Measurements from ENCODE around the gene AOX1. TPM values are rescaled to one million over a fixed set of nuclear protein-coding genes. Genes with fewer than 3 reads are reported as not detected.
"Not testable (repeated sequence)": the region's sequence is repeated elsewhere in the genome, so short reads cannot be mapped to it uniquely, and the experiment has no call there.

Gene AOX1
- total RNA-seq, 2 experiments from 2014 or later = 0.20 TPM; not detected in 1

DNA sequence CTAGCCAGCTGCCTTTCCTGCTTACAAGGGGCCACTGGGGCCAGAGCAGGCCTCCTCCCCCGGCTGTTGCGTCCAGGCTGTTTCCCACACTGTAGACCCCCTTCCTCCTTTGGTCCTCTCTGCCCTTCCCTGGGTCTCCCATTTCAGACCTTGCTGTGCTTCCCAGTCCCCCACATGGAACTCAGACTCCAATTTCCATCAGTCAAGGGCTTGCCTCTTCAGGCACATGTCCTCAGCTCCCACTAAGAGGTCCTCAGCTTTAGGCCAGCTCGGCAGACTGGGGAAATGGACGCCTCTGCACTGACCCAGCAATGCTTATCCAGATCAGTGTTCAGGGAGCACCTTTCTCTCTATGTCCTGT is 127.9 kb downstream of the AOX1 start:
- peaks cover 3% of the 10 kb centered on the region for H3K9me3 Mint-ChIP-seq (ENCODE audit: low read depth)
- peak overlapping the region; percentile 61 for H3K4me3 Mint-ChIP-seq
- H3K4me1 Mint-ChIP-seq = peaks cover 20% of the 10 kb centered on the region
- H3K27ac Mint-ChIP-seq = peak overlapping the region; percentile 96
- peaks cover 3% of the 10 kb centered on the region for H3K27me3 Mint-ChIP-seq
- H3K36me3 Mint-ChIP-seq = peaks cover 6% of the 10 kb centered on the region
- DNase-seq = peak; percentile 48
- CTCF ChIA-PET = interaction anchor here (0.7 to 3.7 kb wide), 24 partner anchors 10 to 731 kb away, joined by 3 to 28 read pairs (median 4); partner anchors contain the start of genes BZW1, CLK1, NIF3L1 and PPIL3
- ATAC-seq = no peak

DNA sequence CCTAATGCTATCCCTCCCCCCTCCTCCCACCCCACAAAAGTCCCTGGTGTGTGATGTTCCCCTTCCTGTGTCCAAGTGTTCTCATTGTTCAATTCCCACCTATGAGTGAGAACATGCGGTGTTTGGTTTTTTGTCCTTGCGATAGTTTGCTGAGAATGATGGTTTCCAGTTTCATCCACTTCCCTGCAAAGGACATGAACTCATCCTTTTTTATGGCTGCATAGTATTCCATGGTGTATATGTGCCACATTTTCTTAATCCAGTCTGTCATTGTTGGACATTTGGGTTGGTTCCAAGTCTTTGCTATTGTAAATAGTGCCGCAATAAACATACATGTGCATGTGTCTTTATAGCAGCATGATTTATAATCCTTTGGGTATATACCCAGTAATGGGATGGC is 129.2 kb downstream of the AOX1 start:
- ATAC-seq; CTCF ChIA-PET; H3K4me3 Mint-ChIP-seq; H3K27ac Mint-ChIP-seq; DNase-seq; H3K9me3 Mint-ChIP-seq (ENCODE audit: low read depth): not testable (repeated sequence)
- peaks cover 15% of the 10 kb centered on the region for H3K36me3 Mint-ChIP-seq
- H3K4me1 Mint-ChIP-seq = peaks cover 20% of the 10 kb centered on the region
- peaks cover 14% of the 10 kb centered on the region for H3K27me3 Mint-ChIP-seq

DNA sequence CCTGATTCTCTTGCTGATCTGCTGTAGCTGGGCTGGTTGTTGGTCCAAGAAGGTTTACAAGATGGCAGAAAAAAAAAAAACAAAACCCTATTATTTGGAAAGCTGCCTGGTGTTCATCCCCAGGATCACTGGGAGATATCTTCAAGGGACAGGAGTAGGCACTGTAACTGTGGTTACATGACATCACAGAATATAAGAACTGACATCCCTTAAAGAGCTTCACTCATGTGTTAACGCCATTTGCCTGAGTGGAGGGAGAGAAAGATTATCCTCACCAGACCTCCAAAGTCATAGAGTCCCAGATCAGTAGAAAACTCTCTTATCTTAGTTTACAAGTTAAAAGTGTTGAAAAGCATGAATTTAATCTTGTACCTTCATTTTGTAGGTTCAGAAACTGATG is 130.6 kb downstream of the AOX1 start:
- Mint-ChIP-seq H3K4me3 (no peak overlapping the region), H3K36me3 (peaks cover 16% of the 10 kb centered on the region), H3K27ac (no peak overlapping the region), H3K4me1 (peaks cover 18% of the 10 kb centered on the region), H3K9me3 (ENCODE audit: low read depth) (peaks cover 4% of the 10 kb centered on the region), H3K27me3 (peaks cover 23% of the 10 kb centered on the region)
- CTCF ChIA-PET = no interaction called here
- DNase-seq (no peak), ATAC-seq (no peak)

Other genes starting within 250 kb of the AOX1 start
- 10 to 100 TPM; 14.4 to 16.3 TPM for gene KCTD18, start 75.9 kb upstream of the AOX1 start, total RNA-seq
- gene SGO2, start 59.8 kb upstream of the AOX1 start, total RNA-seq = 10 to 100 TPM; 39.7 to 52.5 TPM
- 100 to 1,000 TPM; 222 to 306 TPM for gene BZW1, start 225.9 kb downstream of the AOX1 start, total RNA-seq

Measured in activated CD8-positive, alpha-beta memory T cell treated with anti-CD3 and anti-CD28 coated beads, Interleukin-2, amount 10 ng/mL, durations not matched to agents 7 days and 5 days (primary cell).